GM12878 (cell line): ENCODE measurements around the gene SPTBN1. TPM values are rescaled to one million over a fixed set of nuclear protein-coding genes. Genes with fewer than 3 reads are reported as not detected.

ENCODE experiments used
- ATAC-seq: fragments of 200-7000 bp; cut with Tn5 transposase; 3 replicates; pipeline ENCODE4 v1.9.1; 2020; ENCODE audit warnings: mild to moderate bottlenecking, moderate library complexity
- BruUV-seq: library from RNA; stranded (reverse); fragments of 400-500 nt; replicated peaks from 2 replicates; lab custom pipeline; 2021; lab: Mats Ljungman, UMichigan
- CTCF ChIA-PET: fragments of 300-600 bp; sonication (Branson Sonifier 250); formaldehyde crosslinking; extraction: SDS; loops from one replicate; lab custom pipeline; 2021; ENCODE audit warnings: inconsistent platforms; lab: Yijun Ruan, JAX
- POLR2A ChIA-PET: fragments of 350-600 bp; formaldehyde crosslinking; extraction: SDS; loops from one replicate; lab custom pipeline; 2021; ENCODE audit warnings: inconsistent platforms; lab: Charles Lee
- RAD21 ChIA-PET: fragments of 300-600 bp; sonication (Branson Sonifier 250); formaldehyde crosslinking; loops from one replicate; lab custom pipeline; 2023; ENCODE audit warnings: antibody characterized with exemption; ENCODE audit not compliant: unreplicated experiment; lab: Charles Lee
- SMC1A ChIA-PET: fragments of 300-600 bp; sonication (Branson Sonifier 250); formaldehyde crosslinking; loops from one replicate; lab custom pipeline; 2023; ENCODE audit not compliant: unreplicated experiment, uncharacterized antibody; lab: Charles Lee
- DNase-seq: peaks from one replicate; pipeline ENCODE4 v3.0.0-alpha.2; 2011; ENCODE audit warnings: low read depth, low spot score
- FAIRE-seq: peaks from 3 replicates; lab custom pipeline; 2011; peaks lifted over from hg19 to GRCh38; lab: Jason Lieb, UNC
- H2AFZ ChIP-seq: 2 replicates; pipeline ENCODE4 v1.6.0; 2011; ENCODE audit warnings: low read depth, low read length, control low read depth; ENCODE audit not compliant: control insufficient read depth
- H3K27ac ChIP-seq: 2 replicates; pipeline ENCODE4 v1.5.1; 2011; ENCODE audit warnings: control low read depth; ENCODE audit not compliant: control insufficient read depth, insufficient read depth
- H3K27me3 ChIP-seq, 2 experiments: replicated peaks in 1 of 2; 2 replicates each; pipeline versions ENCODE4 v1.6.0 to v1.6.1; 2011; ENCODE audit warnings: low read length in 1 of 2; ENCODE audit not compliant: control insufficient read depth in 2 of 2, insufficient read depth in 2 of 2
- H3K36me3 ChIP-seq, 2 experiments: 2 replicates each; pipeline ENCODE4 v1.5.1; 2011; ENCODE audit warnings: low read length in 1 of 2; ENCODE audit not compliant: control insufficient read depth in 2 of 2, insufficient read depth in 2 of 2
- H3K4me1 ChIP-seq: 2 replicates; pipeline ENCODE4 v1.6.1; 2011; ENCODE audit warnings: mild to moderate bottlenecking, low read length, moderate library complexity, mixed read lengths; ENCODE audit not compliant: control insufficient read depth, insufficient read depth
- H3K4me2 ChIP-seq: 2 replicates; pipeline ENCODE4 v1.6.0; 2011; ENCODE audit warnings: control low read depth; ENCODE audit not compliant: control insufficient read depth, insufficient read depth
- H3K4me3 ChIP-seq: fragments of 200-600 bp; sonication (generic); 2 replicates; pipeline ENCODE4 v1.5.1; 2016
- H3K79me2 ChIP-seq: 2 replicates; pipeline ENCODE4 v1.6.0; 2011; ENCODE audit warnings: low read length; ENCODE audit not compliant: control insufficient read depth, insufficient read depth
- H3K9ac ChIP-seq: 2 replicates; pipeline ENCODE4 v1.8.0; 2011; ENCODE audit warnings: low read length, control low read depth, mixed read lengths; ENCODE audit not compliant: control insufficient read depth, insufficient read depth
- H3K9me3 ChIP-seq: replicated peaks from 3 replicates; pipeline ENCODE4 v1.5.1; 2011; ENCODE audit warnings: mild to moderate bottlenecking, low read length; ENCODE audit not compliant: control insufficient read depth, insufficient read depth
- H4K20me1 ChIP-seq: 2 replicates; pipeline ENCODE4 v1.6.0; 2011; ENCODE audit not compliant: control insufficient read depth, insufficient read depth
- BACH1 ChIP-seq: fragments of 450-650 bp; IDR thresholded peaks from 2 replicates; pipeline ENCODE4 v1.6.1; 2017; ENCODE audit warnings: mild to moderate bottlenecking, borderline replicate concordance
- POLR2A ChIP-seq: IDR thresholded peaks from 2 replicates; pipeline ENCODE4 v1.6.1; 2011; ENCODE audit warnings: low read depth, mild to moderate bottlenecking, low read length
- WGBS: methylation state at CpG from one replicate; pipeline ENCODE4 v1.1.6; 2016; ENCODE audit warnings: low lambda C conversion rate; ENCODE audit not compliant: insufficient replicate concordance, insufficient coverage; ENCODE audit errors: missing lambda C conversion rate; 5-methylcytosine and 5-hydroxymethylcytosine counted together
- in situ Hi-C: fragments of 300-500 bp; cut with MboI; formaldehyde crosslinking; loops from 9 replicates; pipeline ENCODE4 v1.14.3; 2018; ENCODE audit warnings: mixed read lengths
- intact Hi-C: fragments of 100-400 bp; cut with micrococcal nuclease; formaldehyde crosslinking; loops from one replicate; pipeline ENCODE4 v1.14.2; 2022; ENCODE audit not compliant: unreplicated experiment
- polyA plus RNA-seq, 11 experiments: library from polyadenylated mRNA; depleted of rRNA in 4 of 11; unstranded in 6 of 11; stranded (reverse) in 5 of 11; fragments of >200 nt; fragmentation: Nextera tagmentation in 4 of 11; fragmentation: Illumina TruSeq in 1 of 11; extraction: Ambion mirVana in 4 of 11; extraction: Trizol in 1 of 11; gene quantifications; 1 replicate in 1 of 11; 2 replicates in 10 of 11; pipeline versions ENCODE4 v1.2.1 to v1.2.3, GENCODE V29; 2011 to 2016; ENCODE audit warnings: inconsistent platforms in 2 of 11, missing spikeins in 2 of 11, low read depth in 1 of 11
- total RNA-seq, 4 experiments: library from RNA; depleted of rRNA in 3 of 4; stranded (reverse); fragments of >200 nt in 3 of 4; fragmentation: Illumina TruSeq in 1 of 4; extraction: Trizol in 1 of 4; gene quantifications; 2 replicates each; pipeline versions ENCODE4 v1.2.1 to v1.2.3, GENCODE V29; 2013 to 2021
- TF ChIP-seq, protein P1 (sequence below): fragments of 450-650 bp; formaldehyde crosslinking; IDR thresholded peaks from 2 replicates; pipeline ENCODE4 v1.4.0; 2022; ENCODE audit warnings: mild to moderate bottlenecking, moderate library complexity

Gene SPTBN1
- total and polyA plus RNA-seq, 10 of the 15 experiments (the other 5 are each of a cell fraction or from before 2014, with no cell fraction given): 20.6 to 154 (median 76.7) TPM

DNA sequence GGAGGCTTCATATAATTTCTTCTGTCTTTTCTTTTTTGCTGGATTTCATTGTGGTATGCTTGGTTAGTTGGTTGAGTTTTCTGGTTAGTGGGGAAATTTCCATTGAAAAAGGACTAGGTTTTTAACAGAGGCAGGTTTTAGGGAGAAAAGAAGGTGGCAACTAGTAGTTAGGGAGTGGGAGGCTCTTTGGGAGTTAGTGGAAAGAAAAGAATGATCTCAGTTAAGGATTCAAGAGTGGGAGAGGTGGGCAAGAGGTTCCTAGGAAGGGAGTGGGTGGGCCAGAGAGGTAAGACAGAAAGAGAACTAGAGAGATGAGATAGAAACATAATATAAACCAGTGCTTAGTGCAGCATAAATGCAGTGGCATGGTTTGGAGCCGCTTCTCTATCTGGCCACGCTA lies 96.9 kb downstream of the SPTBN1 start:
- H2AFZ ChIP-seq: no peak overlapping the region
- intact Hi-C loops: no loop called here
- no peak overlapping the region for H3K4me3 ChIP-seq
- ChIA-PET RAD21 (interaction anchor here (1.4 to 1.8 kb wide), 3 partner anchors 9 to 152 kb away, joined by 4 to 5 read pairs (median 4); no protein-coding TSS in a partner anchor), SMC1A (interaction anchor here (1.2 to 21.8 kb wide), 4 partner anchors 9 to 23 kb away, joined by 3 to 569 read pairs (median 5); no protein-coding TSS in a partner anchor), CTCF (interaction anchor here (1.5 to 1.7 kb wide), 2 partner anchors 30 to 113 kb away, joined by 4 to 8 read pairs; no protein-coding TSS in a partner anchor), POLR2A (interaction anchor here (1.3 to 2.1 kb wide), 3 partner anchors 8 to 28 kb away, joined by 4 to 5 read pairs (median 4); no protein-coding TSS in a partner anchor)
- FAIRE-seq: no peak
- no peaks in the 10 kb centered on the region for H4K20me1 ChIP-seq
- H3K9me3 ChIP-seq: no peaks in the 10 kb centered on the region
- DNase-seq: no peak
- BruUV-seq: no TSS peak
- peaks cover 27% of the 10 kb centered on the region for H3K4me1 ChIP-seq
- in situ Hi-C loops: no loop called here
- peaks cover 5% of the 10 kb centered on the region for H3K79me2 ChIP-seq
- H3K4me2 ChIP-seq: no peak overlapping the region
- no peak overlapping the region for H3K9ac ChIP-seq
- 96% methylated on average over 2 of the region's 2 CpGs for WGBS
- no peak overlapping the region for H3K27ac ChIP-seq
- H3K36me3 ChIP-seq: no peaks in the 10 kb centered on the region
- no peak for ATAC-seq
- H3K27me3 ChIP-seq: no peaks in the 10 kb centered on the region
- TF ChIP-seq, protein P1, sequence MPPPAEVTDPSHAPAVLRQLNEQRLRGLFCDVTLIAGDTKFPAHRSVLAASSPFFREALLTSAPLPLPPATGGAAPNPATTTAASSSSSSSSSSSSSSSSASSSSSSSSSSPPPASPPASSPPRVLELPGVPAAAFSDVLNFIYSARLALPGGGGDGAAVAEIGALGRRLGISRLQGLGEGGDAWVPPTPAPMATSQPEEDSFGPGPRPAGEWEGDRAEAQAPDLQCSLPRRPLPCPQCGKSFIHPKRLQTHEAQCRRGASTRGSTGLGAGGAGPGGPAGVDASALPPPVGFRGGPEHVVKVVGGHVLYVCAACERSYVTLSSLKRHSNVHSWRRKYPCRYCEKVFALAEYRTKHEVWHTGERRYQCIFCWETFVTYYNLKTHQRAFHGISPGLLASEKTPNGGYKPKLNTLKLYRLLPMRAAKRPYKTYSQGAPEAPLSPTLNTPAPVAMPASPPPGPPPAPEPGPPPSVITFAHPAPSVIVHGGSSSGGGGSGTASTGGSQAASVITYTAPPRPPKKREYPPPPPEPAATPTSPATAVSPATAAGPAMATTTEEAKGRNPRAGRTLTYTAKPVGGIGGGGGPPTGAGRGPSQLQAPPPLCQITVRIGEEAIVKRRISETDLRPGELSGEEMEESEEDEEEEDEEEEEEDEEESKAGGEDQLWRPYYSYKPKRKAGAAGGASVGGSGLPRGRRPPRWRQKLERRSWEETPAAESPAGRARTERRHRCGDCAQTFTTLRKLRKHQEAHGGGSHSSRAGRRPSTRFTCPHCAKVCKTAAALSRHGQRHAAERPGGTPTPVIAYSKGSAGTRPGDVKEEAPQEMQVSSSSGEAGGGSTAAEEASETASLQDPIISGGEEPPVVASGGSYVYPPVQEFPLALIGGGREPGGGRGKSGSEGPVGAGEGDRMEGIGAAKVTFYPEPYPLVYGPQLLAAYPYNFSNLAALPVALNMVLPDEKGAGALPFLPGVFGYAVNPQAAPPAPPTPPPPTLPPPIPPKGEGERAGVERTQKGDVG (CRISPR knock-in tag): no peak
- TF ChIP-seq BACH1 (no peak), POLR2A (no peak)
